HG03103 (cell line): ENCODE measurements around the gene WDR89.
"Not testable (repeated sequence)": the region's sequence is repeated elsewhere in the genome, so short reads cannot be mapped to it uniquely, and the experiment has no call there.

ENCODE experiments used
- ATAC-seq: cut with Tn5 transposase; IDR thresholded peaks from one replicate; pipeline ENCODE4 v1.9.1; 2021; ENCODE audit warnings: low read depth; ENCODE audit not compliant: unreplicated experiment

The WDR89 gene

GRCh38 chr14:63654936-63655335, 13.3 kb upstream of the WDR89 start:
- no peak for ATAC-seq

DNA sequence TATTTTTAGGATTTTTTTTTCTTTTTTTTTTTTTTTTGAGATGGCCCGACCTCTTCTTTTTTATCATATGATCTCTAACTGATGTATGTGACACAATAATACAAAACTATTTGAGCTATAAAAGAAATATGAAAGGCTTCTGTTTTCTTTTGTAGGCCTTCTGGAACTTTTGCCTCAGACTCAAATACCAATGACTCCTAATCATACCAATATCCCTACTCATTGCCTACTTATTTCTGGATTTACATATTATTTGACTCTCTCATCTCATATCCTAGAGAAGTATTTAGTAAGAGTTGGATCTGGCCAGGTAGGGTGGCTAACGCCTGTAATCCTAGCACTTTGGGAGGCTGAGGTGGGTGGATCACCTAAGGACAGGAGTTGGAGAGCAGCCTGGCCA, 12.7 kb upstream of the WDR89 start:
- no peak for ATAC-seq

DNA sequence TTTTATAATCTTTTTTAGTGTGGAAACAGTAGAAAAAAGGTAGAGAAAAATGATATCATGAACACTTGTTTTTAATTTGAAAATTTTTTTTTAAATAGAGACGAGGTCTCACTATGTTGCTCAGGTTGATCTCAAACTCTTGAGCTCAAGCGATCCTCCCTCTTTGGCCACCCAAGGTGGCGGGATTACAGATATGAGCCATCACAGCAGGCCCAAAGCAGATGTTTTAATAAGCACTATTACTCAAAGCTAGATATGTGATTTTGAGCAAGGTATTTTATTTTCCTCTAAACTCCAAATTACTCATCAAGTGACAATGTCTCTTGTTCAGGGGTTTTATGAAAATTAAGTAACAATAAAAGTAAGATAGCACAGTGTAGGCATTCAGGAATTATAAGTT, 10.7 kb upstream of the WDR89 start:
- no peak for ATAC-seq

GRCh38 chr14:63650256-63650952, 8.7 kb upstream of the WDR89 start:
- ATAC-seq, result no peak

DNA sequence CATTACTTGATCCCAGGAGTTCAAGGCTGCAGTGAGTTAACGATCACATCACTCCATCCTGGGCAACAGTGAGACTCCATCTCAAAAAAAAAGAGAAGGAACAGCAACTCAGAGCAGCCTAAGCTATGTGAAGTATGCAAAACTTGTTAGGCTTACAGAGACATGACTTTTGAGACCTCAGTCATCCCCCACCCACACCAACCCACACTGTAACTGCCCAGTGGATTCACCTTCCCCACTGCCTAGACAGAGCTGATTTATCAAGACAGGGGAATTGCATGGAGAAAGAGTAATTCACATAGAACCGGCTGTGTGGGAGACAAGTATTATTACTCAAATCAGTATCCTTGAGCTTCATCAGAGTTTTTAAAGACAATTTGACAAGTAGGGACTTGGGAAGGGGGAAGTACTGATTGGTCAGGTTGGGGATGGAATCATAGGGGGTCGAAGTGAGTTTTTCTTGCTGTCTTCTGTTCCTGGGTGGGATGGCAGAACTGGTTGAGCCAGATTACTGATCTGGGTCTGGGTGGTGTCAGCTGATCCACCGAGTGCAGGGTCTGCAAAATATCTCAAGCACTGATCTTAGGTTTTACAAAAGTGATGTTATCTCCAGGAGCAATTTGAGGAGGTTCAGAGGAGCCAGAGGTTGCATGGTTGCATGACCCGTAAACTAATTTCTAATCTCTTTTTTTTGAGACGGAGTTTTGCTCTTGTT, 6.2 kb upstream of the WDR89 start:
- ATAC-seq, result no peak

- no peak for ATAC-seq
Measured at GRCh38 chr14:63644741-63645140, 3.1 kb upstream of the WDR89 start.

DNA sequence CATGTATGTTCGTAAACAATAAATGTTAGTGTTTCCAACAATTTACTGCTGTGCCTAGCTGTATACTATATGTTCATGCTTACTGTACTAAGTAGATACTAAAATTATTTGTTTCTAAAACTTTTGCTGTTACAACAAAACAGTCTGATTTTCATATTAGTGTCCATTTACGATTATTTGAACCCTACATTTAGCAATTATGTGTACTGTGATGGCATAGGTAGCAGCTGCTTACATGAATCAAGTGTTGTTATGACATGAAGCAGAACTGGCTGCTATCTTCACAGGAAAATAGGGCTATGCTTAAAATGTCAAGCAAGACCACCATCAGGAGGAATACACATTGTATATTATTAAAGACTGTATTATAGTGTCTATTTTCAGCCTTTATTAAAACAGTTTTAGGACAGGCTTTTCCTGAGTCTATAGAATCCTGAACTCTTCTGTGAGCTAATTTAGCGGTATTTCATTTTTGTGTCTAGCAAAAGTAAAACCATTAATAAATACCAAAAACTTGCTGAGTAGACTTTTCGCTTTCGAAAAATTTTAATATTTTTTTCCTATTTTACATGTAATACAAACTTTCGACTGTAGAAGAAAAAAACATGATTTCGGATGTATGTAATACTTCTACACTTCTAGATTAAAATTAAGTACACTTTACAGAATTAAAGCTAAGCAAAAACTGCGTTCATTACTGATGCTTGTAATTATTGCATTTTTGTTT, 1.1 kb upstream of the WDR89 start:
- ATAC-seq, result no peak

GRCh38 chr14:63642229-63642611, 549 bp upstream of the WDR89 start:
- ATAC-seq, result peak; percentile 45

DNA sequence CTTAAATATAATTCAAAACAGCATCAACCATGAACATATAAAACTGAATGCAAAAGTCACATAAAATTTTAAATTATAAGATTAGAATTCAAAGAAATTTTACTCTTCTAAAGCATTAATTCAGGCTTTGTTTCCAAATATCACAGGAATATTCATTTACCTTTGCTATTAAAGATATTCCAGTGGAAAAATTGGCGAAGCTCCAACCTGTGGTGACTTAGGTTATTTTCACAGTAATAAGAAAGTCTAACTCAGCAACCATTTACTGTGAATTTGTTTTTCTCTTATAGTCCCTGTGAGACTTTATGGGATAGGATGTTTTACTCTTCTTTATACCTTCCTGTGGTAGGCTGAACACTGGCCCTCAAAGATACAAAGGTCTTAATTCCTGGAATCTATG, 3.2 kb downstream of the WDR89 start:
- no peak for ATAC-seq

GRCh38 chr14:63636094-63636635, 5.5 kb downstream of the WDR89 start:
- ATAC-seq, result not testable (repeated sequence)

GRCh38 chr14:63633801-63634200, 7.9 kb downstream of the WDR89 start:
- no peak for ATAC-seq

DNA sequence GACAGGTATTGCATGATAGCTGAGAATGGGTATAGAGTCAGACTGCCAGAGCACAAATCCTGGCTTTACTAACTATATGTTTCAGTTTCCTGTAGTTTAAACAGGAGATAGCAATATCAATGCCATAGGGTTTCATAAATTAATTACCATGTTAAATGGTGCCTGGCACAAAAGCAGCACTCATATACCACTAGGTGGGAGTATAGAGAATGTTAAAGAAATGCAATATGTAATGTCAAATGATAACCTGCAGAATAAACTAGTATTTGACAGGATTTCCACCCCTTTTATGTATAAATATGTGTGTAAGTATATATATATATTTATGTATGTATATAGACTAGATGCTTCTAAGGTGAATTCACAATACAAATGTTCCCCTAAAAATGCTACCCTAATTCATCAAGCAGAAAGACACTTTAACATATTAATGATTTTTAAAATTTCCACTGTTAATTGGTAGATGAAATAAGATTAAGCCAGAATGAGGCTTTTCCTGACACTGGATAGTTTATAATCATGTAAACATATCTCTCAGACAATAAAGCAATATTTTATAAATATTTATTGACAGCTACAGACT, 8.6 kb downstream of the WDR89 start:
- peak; percentile 63 for ATAC-seq

GRCh38 chr14:63624701-63625100, 17.0 kb downstream of the WDR89 start:
- ATAC-seq, result no peak

GRCh38 chr14:63624203-63624602, 17.5 kb downstream of the WDR89 start:
- no peak for ATAC-seq

DNA sequence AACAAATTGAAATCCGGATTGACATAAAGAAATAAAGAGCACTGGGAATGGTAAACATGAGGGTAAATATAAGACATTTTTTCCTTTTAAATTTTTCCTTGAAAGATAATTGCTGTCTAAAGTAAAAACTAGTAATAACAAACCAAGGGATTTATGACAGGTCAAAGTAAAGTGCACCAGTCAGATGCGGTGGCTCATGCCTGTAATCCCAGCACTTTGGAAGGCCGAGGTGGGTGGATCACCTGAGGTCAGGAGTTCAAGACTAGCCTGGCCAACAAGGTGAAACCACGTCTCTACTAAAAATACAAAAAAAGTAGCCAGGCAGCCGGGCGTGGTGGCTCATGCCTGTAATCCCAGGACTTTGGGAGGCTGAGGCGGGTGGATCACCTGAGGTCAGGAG, 19.7 kb downstream of the WDR89 start:
- not testable (repeated sequence) for ATAC-seq

DNA sequence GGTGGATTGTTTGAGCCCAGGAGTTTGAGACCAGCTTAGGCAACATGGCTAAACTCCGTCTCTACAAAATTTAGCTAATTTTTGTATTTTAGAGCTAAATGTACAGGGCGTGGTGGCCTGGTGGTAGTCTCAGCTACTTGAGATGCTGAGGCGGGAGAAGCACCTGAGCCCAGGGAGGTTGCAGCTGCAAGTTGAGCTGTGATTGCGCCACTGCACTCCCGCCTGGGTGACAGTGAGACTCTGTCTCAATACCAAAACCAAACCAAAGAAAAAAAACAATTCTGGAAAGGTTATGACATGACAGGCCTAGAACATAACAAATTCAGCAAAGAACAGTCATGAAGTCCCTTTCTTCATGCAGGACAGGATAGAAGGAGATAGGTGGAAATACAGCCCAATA, 25.7 kb downstream of the WDR89 start:
- no peak for ATAC-seq

- ATAC-seq, result no peak
Measured at GRCh38 chr14:63614679-63615363, 26.9 kb downstream of the WDR89 start.

DNA sequence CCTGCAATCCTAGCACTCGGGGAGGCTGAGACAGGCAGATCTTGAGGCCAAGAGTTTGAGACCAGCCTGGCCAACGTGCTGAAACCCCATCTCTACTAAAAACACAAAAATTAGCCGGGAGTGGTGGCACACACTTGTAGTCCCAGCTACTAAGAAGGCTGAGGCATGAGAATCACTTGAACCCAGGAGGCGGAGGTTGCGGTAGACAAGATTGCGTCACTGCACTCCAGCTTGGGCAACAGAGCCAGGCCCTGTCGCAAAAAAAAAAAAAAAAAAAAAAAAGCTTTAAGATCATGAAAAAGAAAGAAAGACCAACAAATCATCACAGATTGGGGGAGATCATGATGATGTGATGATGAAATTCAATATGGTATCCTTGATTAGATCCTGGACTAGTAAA, 30.6 kb downstream of the WDR89 start:
- no peak for ATAC-seq

DNA sequence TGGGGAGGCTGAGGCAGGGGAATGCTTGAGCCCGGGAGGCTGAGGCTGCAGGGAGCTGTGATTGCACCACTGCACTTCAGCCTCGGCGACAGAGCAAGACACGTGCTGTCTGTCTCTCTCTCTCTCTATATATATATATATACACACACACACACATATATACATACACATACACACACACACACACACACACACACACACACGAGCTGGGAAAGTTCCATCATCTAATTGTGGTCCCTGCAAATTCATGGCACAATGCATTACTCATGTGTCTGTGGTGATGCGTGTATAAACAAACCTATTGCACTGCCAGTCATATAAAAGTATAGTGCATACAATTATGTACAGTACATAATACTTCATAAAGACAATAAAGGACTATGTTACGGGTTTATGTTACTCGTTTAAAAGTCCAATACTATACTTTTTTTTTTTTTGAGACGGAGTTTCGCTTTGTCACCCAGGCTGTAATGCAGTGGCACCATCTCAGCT, 36.6 kb downstream of the WDR89 start:
- ATAC-seq, result no peak

DNA sequence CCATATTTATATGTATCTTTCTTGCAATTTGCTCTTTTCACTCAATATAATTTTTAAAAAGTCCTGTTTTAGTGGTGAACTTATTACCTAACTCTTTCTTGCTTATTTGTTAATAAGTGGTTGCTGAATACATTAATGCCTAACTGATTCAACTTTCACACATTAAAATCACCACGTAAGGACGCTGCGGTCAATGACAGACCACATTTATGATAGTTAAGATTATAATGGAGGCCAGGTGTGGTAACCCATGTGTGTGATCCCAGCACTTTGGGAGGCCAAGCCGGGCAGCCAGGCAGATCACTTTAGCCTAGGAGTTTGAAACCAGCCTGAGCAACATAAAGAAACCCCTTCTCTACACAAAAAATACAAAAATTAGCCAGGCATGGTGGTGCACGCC, 37.0 kb downstream of the WDR89 start:
- ATAC-seq, result no peak
